ES-I3 (cell line): ENCODE measurements around the gene RDH11.

ENCODE experiments used
- H3K36me3 ChIP-seq: 2 replicates; pipeline ENCODE4 v1.6.1; 2013; ENCODE audit warnings: mild to moderate bottlenecking, low read length, control low read depth, moderate library complexity; ENCODE audit not compliant: insufficient read depth
- H3K4me1 ChIP-seq: 2 replicates; pipeline ENCODE4 v1.6.1; 2013; ENCODE audit warnings: mild to moderate bottlenecking, control low read depth, low read length; ENCODE audit not compliant: insufficient read depth
- H3K9ac ChIP-seq: 2 replicates; pipeline ENCODE4 v1.6.1; 2013; ENCODE audit warnings: low read depth, mild to moderate bottlenecking, low read length, moderate library complexity
- H3K9me3 ChIP-seq: 2 replicates; pipeline ENCODE4 v1.6.1; 2013; ENCODE audit warnings: mild to moderate bottlenecking, low read length, moderate library complexity; ENCODE audit not compliant: control insufficient read depth, insufficient read depth

The RDH11 gene

DNA sequence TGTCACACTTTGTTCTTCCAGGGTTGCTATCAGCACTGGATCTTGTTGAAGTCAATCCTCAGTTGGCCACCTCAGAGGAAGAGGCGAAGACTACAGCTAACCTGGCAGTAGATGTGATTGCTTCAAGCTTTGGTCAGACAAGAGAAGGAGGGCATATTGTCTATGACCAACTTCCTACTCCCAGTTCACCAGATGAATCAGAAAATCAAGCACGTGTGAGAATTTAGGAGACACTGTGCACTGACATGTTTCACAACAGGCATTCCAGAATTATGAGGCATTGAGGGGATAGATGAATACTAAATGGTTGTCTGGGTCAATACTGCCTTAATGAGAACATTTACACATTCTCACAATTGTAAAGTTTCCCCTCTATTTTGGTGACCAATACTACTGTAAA is 44.9 kb downstream of the RDH11 start:
- Histone ChIP-seq H3K9me3 (no peaks in the 10 kb centered on the region), H3K36me3 (peaks cover 41% of the 10 kb centered on the region), H3K4me1 (no peaks in the 10 kb centered on the region), H3K9ac (no peak overlapping the region)

- H3K36me3 ChIP-seq: peaks cover 41% of the 10 kb centered on the region
Observed at GRCh38 chr14:67650151-67650550, 45.4 kb downstream of the RDH11 start.

DNA sequence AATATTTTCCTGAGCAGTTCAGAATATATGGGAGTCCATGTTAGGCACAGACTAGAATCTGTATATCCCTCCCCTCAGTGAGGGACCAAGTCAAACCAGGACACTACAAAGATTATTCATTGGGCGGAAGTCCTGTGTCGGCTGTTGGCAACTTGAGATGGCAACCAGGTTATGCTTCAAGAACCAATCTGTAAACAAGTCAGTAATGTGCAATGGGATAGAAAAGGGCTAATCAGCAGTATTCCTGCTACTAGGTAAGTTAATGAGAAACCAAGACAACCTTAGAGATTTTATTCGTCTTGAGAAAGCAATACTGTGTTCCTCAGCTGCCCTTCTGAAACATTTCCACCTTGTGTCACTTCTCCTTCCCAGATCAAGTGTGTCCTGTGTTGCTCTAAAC is 49.4 kb downstream of the RDH11 start:
- no peaks in the 10 kb centered on the region for H3K4me1 ChIP-seq
- no peaks in the 10 kb centered on the region for H3K9me3 ChIP-seq
- H3K36me3 ChIP-seq: peaks cover 28% of the 10 kb centered on the region; the same call in 1 of the 2 replicates
- H3K9ac ChIP-seq: no peak overlapping the region

More at GRCh38 chr14:67650151-67650550, 45.4 kb downstream of the RDH11 start:
- Histone ChIP-seq H3K9ac (no peak overlapping the region), H3K9me3 (no peaks in the 10 kb centered on the region), H3K4me1 (no peaks in the 10 kb centered on the region)

DNA sequence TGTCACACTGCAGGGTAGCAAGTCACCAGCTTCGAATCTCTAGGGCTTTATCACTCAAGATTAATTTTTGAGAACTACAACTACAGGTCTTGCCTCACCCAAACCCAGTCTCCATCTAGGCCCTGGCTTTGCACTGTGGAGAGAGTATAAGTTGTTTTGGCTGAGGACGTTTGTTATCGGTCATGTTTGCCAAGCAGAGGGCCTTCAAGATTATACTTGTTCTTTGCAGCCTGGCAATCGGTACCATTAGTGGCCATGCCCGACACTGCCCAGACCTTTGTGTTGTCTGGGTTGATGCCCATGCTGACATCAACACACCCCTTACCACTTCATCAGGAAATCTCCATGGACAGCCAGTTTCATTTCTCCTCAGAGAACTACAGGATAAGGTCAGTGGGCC is 50.1 kb downstream of the RDH11 start:
- Histone ChIP-seq H3K9ac (no peak overlapping the region), H3K36me3 (peaks cover 24% of the 10 kb centered on the region; the same call in 1 of the 2 replicates), H3K9me3 (no peaks in the 10 kb centered on the region), H3K4me1 (no peaks in the 10 kb centered on the region)

GRCh38 chr14:67644428-67644827 is 51.1 kb downstream of the RDH11 start:
- no peaks in the 10 kb centered on the region for H3K9me3 ChIP-seq
- H3K9ac ChIP-seq: no peak overlapping the region
- H3K36me3 ChIP-seq: peaks cover 16% of the 10 kb centered on the region; the same call in 1 of the 2 replicates
- no peaks in the 10 kb centered on the region for H3K4me1 ChIP-seq

DNA sequence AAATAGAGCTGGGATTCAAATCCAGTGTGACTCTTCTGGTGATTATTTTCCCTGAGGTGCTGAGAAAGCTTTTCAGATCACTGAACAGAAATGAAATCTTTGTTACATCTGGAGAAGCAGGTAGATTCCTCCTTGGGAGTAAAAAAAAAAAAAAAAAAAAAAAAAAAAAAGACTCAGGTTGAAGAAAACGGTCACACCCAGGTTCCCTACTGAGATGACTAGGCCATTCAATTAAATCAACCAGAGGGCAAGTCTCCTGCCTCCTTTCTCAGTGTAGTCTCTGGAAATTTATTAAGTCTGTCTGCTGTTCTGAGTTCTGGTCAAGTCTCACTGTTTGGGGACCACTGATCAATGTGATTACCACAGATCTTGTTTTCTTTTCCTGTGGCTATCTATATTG is 51.9 kb downstream of the RDH11 start:
- Histone ChIP-seq H3K9me3 (no peaks in the 10 kb centered on the region), H3K4me1 (no peaks in the 10 kb centered on the region), H3K36me3 (peaks cover 14% of the 10 kb centered on the region; the same call in 1 of the 2 replicates), H3K9ac (no peak overlapping the region)

DNA sequence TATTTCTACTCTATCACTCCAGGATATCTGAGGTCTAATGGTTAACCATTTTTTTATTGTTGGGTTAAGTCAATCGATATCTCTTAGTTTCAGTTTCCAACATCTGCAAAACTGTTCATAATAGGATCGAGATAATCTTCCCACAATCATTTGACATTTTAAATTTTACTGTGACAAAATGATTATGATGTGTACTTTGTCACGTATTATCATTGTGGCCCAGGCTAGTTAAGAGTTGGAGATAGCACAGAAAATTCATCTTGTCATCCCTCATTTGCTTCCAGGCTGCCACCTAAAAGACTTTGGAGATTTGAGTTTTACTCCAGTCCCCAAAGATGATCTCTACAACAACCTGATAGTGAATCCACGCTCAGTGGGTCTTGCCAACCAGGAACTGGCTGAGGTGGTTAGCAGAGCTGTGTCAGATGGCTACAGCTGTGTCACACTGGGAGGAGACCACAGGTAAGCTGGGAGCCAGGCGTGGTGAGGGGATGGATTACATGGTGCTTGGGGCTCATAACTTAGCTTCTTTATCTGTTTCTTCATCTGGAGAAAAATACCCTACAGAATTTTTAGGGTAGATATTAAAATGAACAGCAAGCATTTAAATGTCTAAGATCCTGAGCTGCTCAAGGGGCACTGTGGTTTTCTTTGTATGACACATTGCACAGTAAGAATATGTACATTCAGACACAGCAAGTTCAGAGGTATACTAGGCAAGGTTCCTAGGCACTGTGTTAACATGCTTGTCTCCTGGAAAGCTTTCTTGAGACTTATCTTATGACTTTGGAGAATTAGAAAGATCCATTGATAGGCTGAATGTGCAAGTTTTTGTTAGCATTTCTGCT is 53.4 kb downstream of the RDH11 start:
- Histone ChIP-seq H3K36me3 (peaks cover 5% of the 10 kb centered on the region; the same call in 1 of the 2 replicates), H3K9ac (no peak overlapping the region), H3K9me3 (no peaks in the 10 kb centered on the region), H3K4me1 (no peaks in the 10 kb centered on the region)

DNA sequence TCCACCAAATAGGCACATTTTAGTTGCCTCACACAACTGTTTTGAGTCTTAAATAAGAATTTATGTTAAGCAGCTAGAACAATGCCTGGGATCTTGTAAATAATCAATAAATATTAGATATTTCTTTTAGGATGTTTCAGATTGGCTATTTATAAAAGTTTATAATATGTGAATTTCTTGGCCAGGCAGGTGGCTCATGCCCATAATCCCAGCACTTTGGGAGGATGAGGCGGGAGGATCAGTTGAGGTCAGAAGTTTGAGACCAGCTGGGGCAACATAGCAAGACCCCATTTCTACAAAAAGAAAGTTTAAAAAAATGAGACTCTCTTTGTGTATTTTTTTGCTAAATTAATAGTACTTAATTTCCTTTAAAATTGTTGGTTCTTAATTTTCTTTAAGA is 54.1 kb downstream of the RDH11 start:
- H3K9me3 ChIP-seq: no peaks in the 10 kb centered on the region
- no peaks in the 10 kb centered on the region for H3K4me1 ChIP-seq
- H3K36me3 ChIP-seq: peaks cover 4% of the 10 kb centered on the region; the same call in 1 of the 2 replicates
- H3K9ac ChIP-seq: no peak overlapping the region

DNA sequence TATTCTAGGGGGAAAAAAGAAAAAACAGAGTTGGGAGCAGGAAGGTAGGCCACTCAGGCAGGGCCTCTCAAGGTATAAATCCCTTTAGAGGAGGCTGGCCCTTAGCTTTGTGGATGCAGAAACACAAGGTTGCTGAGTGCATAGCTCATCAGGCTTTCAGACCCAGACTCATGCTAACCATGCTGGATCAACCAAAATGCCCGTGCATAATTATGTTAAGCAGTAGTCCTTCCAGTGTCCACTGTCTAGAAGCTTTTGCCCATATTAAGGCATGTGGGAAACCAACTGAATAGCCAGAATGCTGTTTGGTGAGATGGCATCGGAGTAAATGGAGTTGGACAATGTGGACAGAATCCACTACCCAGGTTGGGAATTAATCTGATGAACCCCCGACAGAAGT is 56.9 kb downstream of the RDH11 start:
- Histone ChIP-seq H3K36me3 (no peaks in the 10 kb centered on the region), H3K9ac (no peak overlapping the region), H3K4me1 (no peaks in the 10 kb centered on the region), H3K9me3 (no peaks in the 10 kb centered on the region)

DNA sequence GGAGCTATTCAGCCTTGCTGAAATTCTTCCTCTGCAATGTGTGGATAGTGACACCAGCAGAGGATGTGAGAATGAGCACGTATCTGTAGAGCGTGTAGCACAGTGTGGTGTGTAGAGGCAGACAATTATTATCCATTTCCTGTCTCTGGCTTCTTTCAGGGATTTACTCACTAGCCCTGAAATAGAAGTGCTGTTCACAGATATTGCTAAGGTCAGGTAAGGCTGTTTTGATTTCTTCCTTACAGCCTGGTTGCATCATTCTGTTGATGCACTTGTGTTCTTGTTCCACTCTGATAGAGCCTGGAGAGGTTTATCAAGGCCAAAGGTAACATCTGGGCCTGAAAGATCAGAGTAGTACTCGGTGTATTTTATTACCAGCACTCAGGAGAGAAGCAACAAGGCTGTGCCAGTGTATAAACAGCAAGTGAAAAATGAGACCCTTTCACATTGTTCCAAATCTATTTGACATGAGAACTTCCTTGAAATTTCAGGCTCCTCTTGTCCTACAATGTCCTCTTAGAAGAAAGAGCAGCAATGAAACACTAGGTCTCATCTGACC is 59.1 kb downstream of the RDH11 start:
- Histone ChIP-seq H3K36me3 (no peaks in the 10 kb centered on the region), H3K9ac (no peak overlapping the region), H3K9me3 (no peaks in the 10 kb centered on the region), H3K4me1 (no peaks in the 10 kb centered on the region)

GRCh38 chr14:67633451-67634147 is 62.0 kb downstream of the RDH11 start:
- Histone ChIP-seq H3K9ac (no peak overlapping the region), H3K4me1 (no peaks in the 10 kb centered on the region), H3K36me3 (no peaks in the 10 kb centered on the region), H3K9me3 (no peaks in the 10 kb centered on the region)

- Histone ChIP-seq H3K9me3 (no peaks in the 10 kb centered on the region), H3K9ac (no peak overlapping the region), H3K36me3 (no peaks in the 10 kb centered on the region; the same call in 1 of the 2 replicates)
Observed at GRCh38 chr14:67630938-67631337, 64.6 kb downstream of the RDH11 start.

GRCh38 chr14:67630186-67630585 is 65.4 kb downstream of the RDH11 start:
- Histone ChIP-seq H3K4me1 (no peaks in the 10 kb centered on the region), H3K9ac (no peak overlapping the region), H3K36me3 (no peaks in the 10 kb centered on the region; the same call in 1 of the 2 replicates), H3K9me3 (no peaks in the 10 kb centered on the region)

More at GRCh38 chr14:67630938-67631337, 64.6 kb downstream of the RDH11 start:
- no peaks in the 10 kb centered on the region for H3K4me1 ChIP-seq

GRCh38 chr14:67627519-67627918 is 68.0 kb downstream of the RDH11 start:
- Histone ChIP-seq H3K9ac (no peak overlapping the region), H3K36me3 (no peaks in the 10 kb centered on the region; the same call in 1 of the 2 replicates), H3K9me3 (peaks cover 2% of the 10 kb centered on the region; the same call in 1 of the 2 replicates), H3K4me1 (peaks cover 7% of the 10 kb centered on the region)
